Measurements from ENCODE around the gene SH3PXD2A. TPM values are rescaled to one million over a fixed set of nuclear protein-coding genes. Genes with fewer than 3 reads are reported as not detected.
"Not testable (repeated sequence)": the region's sequence is repeated elsewhere in the genome, so short reads cannot be mapped to it uniquely, and the experiment has no call there.

SH3PXD2A gene
- total RNA-seq, 1 experiment from 2014 or later = 13.4 TPM

DNA sequence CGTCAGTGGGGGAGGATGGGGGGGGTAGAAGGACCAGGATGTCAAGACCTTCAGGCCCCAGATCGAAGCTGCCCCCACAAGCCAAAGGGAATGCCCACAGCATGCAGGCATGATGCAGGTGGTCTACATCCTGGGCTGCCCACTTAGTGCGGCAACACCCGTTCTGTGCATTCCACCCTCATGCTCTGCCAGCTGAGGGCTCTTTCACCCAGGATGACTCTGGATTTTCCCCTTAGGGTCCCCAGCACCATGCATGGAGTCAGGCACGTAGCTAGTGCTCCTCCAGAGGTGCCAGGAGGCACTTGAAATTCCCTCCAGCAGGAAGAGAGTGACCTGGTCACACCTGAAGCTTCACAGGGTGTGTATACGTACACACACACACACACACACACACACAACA, 66.2 kb downstream of the SH3PXD2A start:
- no peak overlapping the region for H3K27ac ChIP-seq
- no peak overlapping the region for H3K4me3 ChIP-seq
- no peaks in the 10 kb centered on the region for H3K4me1 ChIP-seq (replicated peaks)
- DNase-seq (ENCODE audit: low read depth in 1 of 2, low spot score in 2 of 2) = no peak
- H3K36me3 ChIP-seq = no peaks in the 10 kb centered on the region
- no peaks in the 10 kb centered on the region for H3K9me3 ChIP-seq (replicated peaks)
- no peaks in the 10 kb centered on the region for H3K27me3 ChIP-seq (replicated peaks)

DNA sequence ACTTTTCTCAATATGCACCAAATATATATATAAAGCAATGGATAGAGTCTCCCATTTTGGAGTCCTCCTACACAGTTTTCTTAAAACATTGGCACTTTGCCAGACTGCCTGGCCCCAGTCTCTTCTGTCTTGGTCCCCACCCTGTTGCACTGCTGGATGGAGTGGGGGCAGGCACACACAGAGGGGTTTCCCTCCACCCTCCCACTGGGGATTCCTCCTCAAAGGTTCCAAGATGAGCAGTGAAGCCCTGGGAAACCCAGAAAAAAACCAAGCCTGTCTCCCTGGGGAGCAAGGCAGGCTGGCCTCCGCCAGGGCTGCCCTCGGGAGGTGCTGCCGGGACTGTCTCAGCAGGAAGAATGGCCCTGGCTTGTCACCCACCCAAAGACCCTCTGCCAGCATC, 68.0 kb downstream of the SH3PXD2A start:
- Histone ChIP-seq H3K4me3 (no peak overlapping the region), H3K27me3 (replicated peaks) (no peaks in the 10 kb centered on the region), H3K27ac (no peak overlapping the region), H3K36me3 (no peaks in the 10 kb centered on the region), H3K4me1 (replicated peaks) (no peaks in the 10 kb centered on the region), H3K9me3 (replicated peaks) (no peaks in the 10 kb centered on the region)
- DNase-seq (ENCODE audit: low read depth in 1 of 2, low spot score in 2 of 2) = no peak

DNA sequence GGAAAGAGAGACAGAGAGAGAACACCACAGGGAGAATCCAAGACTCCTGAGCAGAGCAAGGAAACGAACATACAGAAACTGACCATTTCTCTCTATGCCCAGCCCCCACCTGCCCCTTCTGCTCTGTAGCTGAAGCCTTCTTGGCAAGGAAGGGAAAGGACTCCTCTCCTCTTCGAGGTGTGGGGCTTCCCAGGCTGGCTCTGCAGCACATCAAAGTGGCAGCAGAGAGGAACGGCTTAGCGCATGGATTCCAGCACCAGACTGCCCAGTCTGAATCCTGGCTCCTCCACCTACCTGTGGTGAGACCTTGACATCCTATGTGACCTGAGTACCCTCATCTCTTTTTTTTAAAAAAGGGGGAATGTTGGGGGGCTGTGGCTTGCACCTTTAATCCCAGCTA, 69.4 kb downstream of the SH3PXD2A start:
- Histone ChIP-seq H3K27me3 (replicated peaks) (no peaks in the 10 kb centered on the region), H3K9me3 (replicated peaks) (no peaks in the 10 kb centered on the region), H3K27ac (no peak overlapping the region), H3K4me3 (no peak overlapping the region), H3K36me3 (no peaks in the 10 kb centered on the region), H3K4me1 (replicated peaks) (peaks cover 5% of the 10 kb centered on the region)
- DNase-seq (ENCODE audit: low read depth in 1 of 2, low spot score in 2 of 2) = no peak

DNA sequence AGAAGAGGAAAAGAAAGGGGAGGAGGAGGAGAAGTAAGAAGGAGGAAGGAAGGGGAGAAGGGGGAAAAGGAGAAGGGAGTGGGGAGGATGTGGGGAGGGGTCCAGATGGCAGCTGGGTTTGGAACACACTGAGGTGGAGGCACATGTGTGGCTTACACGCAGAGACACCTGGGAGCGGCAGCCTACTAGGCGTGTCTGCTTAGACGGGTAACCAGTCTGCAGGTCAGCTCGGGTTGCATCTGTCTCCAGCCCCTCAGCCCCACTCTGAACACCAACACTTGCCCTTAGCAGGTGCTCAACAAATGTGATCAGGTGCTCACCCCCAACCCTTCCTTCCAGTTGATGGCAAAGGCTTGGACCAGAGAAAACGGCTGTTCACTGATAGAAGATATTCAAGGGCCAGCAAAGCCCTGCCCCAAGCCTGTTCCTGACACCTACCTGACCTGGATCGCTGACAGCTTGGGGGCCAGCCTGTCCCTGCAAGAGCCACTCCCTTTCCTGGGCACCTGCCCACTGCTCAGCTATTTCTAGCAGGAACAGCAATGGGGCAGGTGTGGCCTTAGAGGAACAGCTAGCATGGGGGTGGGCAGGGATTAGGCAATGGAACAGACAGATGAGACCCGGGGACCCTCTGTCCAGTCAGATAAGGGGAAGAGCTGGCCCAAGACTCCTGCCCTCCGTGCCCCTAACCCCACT, 70.5 kb downstream of the SH3PXD2A start:
- Histone ChIP-seq H3K27me3 (replicated peaks) (no peaks in the 10 kb centered on the region), H3K4me3 (no peak overlapping the region)
- no peak for DNase-seq (ENCODE audit: low read depth in 1 of 2, low spot score in 2 of 2)

DNA sequence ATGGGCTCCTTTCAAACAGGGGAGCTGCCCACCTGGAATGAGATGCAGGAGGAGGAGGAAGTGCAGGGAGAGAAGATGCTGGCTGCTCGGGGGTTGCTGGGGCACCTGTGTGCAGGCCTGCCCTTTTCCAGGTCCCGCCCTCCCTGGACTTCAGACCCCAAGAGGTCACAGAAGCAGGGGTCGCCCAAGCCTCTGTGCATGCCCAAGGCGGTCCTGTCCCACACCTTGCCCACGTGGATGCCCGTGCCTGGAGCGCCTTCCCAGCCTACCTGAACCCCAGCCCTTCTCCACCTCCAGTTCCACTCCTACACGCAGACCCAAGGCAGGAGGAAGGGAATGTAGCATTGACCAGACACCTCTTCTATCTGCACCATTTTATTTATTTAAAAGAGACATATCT, 71.3 kb downstream of the SH3PXD2A start:
- peaks cover 5% of the 10 kb centered on the region for H3K4me1 ChIP-seq (replicated peaks)
- H3K27ac ChIP-seq = no peak overlapping the region

More for the DNA sequence above, 70.5 kb downstream of the SH3PXD2A start:
- Histone ChIP-seq H3K9me3 (replicated peaks) (no peaks in the 10 kb centered on the region), H3K4me1 (replicated peaks) (peaks cover 5% of the 10 kb centered on the region), H3K27ac (no peak overlapping the region), H3K36me3 (no peaks in the 10 kb centered on the region)

DNA sequence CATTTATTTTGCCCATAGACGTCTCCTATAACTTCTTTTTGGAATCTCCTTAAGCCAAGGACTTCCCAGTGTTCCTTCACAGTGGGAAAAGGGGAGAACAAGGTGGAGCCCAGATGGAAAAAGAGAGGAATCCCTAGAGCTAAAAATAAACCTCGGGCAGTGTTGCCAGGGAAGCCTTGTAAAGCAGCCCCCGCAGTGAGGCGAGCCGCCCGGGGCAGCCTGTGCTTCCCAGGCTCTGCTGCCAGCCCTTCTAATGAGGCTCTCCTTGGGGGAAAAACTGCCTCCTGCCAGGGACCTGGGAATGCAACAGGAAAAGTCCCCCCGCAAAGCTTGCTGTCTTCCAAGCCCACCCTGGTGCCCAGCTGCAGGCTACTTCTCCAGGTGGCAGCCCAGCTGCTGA, 71.7 kb downstream of the SH3PXD2A start:
- H3K36me3 ChIP-seq = no peaks in the 10 kb centered on the region
- no peak overlapping the region for H3K4me3 ChIP-seq
- DNase-seq (ENCODE audit: low read depth in 1 of 2, low spot score in 2 of 2) = no peak
- H3K27me3 ChIP-seq (replicated peaks) = no peaks in the 10 kb centered on the region
- H3K27ac ChIP-seq = no peak overlapping the region
- no peaks in the 10 kb centered on the region for H3K9me3 ChIP-seq (replicated peaks)
- peaks cover 5% of the 10 kb centered on the region for H3K4me1 ChIP-seq (replicated peaks)

More for the DNA sequence above, 71.3 kb downstream of the SH3PXD2A start:
- no peak overlapping the region for H3K4me3 ChIP-seq
- no peaks in the 10 kb centered on the region for H3K9me3 ChIP-seq (replicated peaks)
- H3K27me3 ChIP-seq (replicated peaks) = no peaks in the 10 kb centered on the region
- H3K36me3 ChIP-seq = no peaks in the 10 kb centered on the region
- DNase-seq (ENCODE audit: low read depth in 1 of 2, low spot score in 2 of 2) = no peak

DNA sequence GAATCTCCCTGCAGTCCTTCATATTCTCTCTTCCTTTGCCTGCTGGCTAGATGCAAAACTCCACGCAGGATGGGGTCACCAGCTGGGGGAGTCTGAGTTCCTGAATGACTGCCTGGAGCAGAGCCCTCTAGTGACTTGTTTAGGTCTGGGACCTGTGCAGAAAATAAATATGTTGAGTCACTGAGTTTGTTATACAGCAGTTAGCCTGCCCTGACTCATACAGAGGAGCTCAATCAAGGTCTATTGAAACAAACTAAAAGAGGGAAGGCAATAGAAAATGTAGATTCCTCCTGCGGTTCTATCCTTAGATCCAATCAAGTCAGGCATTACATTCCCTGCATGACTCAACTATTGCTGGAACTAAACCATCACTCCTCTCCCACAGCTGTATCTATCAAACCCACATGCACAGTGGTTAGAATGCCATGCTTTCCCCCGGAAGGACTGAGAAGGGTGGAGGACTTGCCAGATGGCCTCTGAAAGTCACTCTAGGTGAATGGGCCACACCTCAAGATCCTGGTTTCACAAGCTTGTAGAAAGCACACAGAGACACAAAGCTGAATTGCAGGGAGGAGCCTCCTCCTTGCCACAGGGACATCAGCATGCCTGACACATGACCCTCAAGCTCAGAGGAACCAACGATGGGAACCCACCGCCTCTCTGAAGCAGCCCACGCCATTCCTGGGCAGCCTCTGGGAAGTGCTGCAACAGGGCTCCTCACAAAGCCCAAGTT, 73.9 kb downstream of the SH3PXD2A start:
- H3K36me3 ChIP-seq = no peaks in the 10 kb centered on the region
- no peaks in the 10 kb centered on the region for H3K27me3 ChIP-seq (replicated peaks)
- H3K9me3 ChIP-seq (replicated peaks) = no peaks in the 10 kb centered on the region
- H3K27ac ChIP-seq = no peak overlapping the region
- no peak overlapping the region for H3K4me3 ChIP-seq
- peak; percentile 61 to 69 for DNase-seq (ENCODE audit: low read depth in 1 of 2, low spot score in 2 of 2)
- H3K4me1 ChIP-seq (replicated peaks) = peaks cover 5% of the 10 kb centered on the region

DNA sequence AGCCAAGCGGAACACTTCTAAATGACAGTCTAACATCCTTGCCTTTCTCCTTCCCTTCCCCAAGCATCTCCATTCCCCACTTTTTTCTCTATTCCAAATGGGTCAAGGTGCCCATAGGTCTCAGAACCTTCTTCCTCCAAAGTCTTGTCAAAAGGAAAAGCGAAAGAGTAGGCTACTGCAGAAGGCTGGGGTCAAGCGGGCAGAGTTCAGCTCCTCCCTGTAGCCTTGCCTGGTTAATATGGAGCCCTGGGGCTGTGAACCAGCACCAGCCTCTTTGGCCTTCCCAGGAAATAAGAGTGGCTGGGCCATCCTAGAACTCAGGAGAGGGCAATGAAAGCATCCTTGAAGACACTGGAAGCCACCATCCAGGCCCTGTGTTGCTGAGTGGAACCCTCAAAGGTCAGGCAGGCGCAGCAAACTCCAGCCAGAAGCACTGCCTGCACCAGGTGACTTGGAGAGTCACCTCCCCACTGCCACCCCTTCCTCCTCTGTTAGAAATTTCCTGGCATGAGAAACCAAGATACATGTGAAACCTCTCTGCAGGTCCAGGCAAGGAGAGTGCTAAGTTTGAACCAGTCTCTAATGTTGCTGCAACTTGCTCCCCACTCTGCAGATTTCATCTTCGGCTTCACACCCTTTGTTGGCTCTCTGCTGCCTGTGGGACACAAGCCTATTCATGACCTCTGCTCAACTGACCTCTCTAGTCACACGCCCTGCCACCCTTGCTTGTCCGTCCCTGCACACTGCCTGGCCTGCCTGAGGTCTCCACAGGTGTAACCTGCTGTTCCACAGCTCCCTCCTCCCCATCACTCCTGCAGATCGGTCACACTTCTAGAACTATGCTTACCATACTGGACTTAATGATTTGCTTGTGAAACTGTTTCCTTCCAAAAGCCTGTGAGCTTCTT, 74.9 kb downstream of the SH3PXD2A start:
- DNase-seq (ENCODE audit: low read depth in 1 of 2, low spot score in 2 of 2) = no peak
- H3K4me3 ChIP-seq = no peak overlapping the region
- H3K27ac ChIP-seq = no peak overlapping the region
- H3K27me3 ChIP-seq (replicated peaks) = no peaks in the 10 kb centered on the region
- H3K9me3 ChIP-seq (replicated peaks) = no peaks in the 10 kb centered on the region
- no peaks in the 10 kb centered on the region for H3K36me3 ChIP-seq
- H3K4me1 ChIP-seq (replicated peaks) = peaks cover 5% of the 10 kb centered on the region

DNA sequence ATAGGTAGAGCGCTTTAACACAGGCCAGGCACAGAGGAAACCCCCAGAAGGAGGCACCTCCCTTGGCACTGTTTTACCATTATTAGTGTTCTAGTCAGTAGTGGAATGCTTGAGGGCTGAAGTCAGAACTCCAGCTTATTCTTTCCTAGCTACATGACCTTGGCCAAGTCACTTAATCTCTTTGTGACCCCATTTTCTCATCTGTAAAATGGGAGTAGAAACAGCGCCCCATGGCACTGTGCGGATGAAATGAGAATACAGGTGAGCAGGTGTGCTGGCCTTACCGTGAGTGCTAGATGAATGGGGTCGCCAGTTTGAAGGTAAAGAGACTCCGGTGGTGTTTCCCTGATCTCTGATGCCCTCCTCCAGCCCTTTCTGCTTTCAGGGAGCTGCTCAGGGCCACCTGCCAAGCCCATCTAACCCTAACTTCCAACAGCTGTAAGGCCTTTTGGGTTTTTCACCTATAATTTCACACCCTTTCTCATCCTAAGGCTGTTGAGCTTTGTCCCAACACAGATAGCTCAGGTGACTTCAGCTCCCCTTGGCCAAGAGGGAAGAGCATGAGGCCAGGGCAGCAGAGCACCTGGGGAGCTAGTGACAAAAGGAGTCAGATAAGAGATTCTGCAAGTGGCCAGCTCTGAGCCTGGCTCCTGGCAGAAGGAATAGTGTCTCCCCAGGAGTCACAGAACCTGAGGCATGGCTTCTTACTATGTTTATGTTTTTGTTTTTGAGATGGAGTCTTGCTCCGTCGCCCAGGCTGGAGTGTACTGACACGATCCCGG, 76.8 kb downstream of the SH3PXD2A start:
- H3K36me3 ChIP-seq = no peaks in the 10 kb centered on the region
- H3K4me1 ChIP-seq (replicated peaks) = peaks cover 5% of the 10 kb centered on the region
- no peaks in the 10 kb centered on the region for H3K9me3 ChIP-seq (replicated peaks)
- no peak for DNase-seq (ENCODE audit: low read depth in 1 of 2, low spot score in 2 of 2)
- no peaks in the 10 kb centered on the region for H3K27me3 ChIP-seq (replicated peaks)
- no peak overlapping the region for H3K4me3 ChIP-seq
- no peak overlapping the region for H3K27ac ChIP-seq

DNA sequence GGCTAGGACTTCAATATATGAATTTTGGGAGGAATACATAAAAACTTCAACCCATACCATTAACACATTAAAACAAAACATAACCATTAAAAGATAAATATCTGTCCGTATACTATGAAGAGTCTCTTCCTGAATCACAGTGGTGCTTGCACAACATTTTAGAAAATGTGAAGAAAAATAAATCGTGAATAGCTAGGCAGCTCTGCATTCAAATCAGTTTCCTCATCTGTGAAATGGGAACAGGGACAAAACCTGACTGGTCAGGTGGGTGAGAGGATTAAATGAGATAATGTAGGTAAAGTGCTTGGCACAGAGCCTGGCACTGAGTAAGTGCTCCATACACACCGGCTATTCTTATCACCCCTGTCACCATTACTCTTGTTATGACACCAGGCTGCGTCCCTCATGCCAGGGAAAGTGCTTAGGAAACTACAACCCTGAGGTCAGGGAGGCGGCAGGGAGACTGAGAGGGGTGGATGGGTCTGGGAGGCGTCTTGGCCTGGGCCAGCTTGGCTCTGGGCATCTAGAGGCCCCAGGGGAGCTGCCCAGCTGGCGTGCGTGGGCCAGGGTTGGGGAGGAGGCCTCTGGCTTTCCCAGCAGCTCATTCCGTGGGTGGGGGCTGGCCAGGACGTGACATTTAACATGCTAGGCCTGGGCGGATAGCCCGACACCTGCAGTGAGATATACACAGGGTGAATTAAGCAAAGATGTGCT, 78.3 kb downstream of the SH3PXD2A start:
- H3K27me3 ChIP-seq (replicated peaks) = no peaks in the 10 kb centered on the region
- H3K27ac ChIP-seq = no peak overlapping the region
- no peak for DNase-seq (ENCODE audit: low read depth in 1 of 2, low spot score in 2 of 2)

DNA sequence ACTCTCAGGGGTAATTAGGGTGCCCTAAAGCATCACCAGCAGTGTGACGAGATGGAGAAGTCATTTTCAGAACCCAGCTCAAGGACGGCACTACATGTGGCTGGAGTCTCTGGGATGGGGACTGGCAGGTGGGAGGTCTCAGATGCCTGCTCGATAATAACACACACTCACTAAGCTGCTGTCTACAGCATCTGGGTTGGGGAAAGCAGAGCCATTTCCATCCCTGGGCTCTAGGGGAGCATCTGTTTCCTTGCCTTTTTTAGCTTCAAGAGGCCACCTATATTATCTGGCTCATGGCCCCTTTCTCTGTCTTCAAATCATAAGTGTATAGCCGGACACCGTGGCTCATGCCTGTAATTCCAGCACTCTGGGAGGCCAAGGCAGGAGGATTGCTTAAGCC, 79.6 kb downstream of the SH3PXD2A start:
- H3K4me1 ChIP-seq (replicated peaks) = peaks cover 11% of the 10 kb centered on the region
- H3K27ac ChIP-seq = no peak overlapping the region
- H3K9me3 ChIP-seq (replicated peaks) = no peaks in the 10 kb centered on the region
- H3K27me3 ChIP-seq (replicated peaks) = no peaks in the 10 kb centered on the region
- H3K4me3 ChIP-seq = no peak overlapping the region
- H3K36me3 ChIP-seq = no peaks in the 10 kb centered on the region
- DNase-seq (ENCODE audit: low read depth in 1 of 2, low spot score in 2 of 2) = no peak

More for the DNA sequence above, 78.3 kb downstream of the SH3PXD2A start:
- H3K9me3 ChIP-seq (replicated peaks) = no peaks in the 10 kb centered on the region
- H3K4me3 ChIP-seq = no peak overlapping the region
- H3K4me1 ChIP-seq (replicated peaks) = peaks cover 14% of the 10 kb centered on the region
- H3K36me3 ChIP-seq = no peaks in the 10 kb centered on the region

DNA sequence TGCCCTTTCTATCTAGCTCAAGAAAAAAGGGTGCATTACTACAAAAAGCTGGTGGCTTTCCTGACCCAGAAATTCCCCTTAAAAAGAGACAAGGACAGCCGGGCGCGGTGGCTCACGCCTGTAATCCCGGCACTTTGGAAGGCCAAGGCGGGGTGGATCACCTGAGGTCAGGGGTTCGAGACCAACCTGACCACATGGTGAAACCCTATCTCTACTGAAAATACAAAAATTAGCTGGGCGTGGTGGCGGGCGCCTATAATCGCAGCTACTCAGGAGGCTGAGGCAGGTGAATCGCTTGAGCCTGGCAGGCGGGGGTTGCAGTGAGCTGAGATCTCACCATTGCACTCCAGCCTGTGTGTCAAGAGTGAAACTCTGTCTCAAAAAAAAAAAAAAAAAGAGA, 82.5 kb downstream of the SH3PXD2A start:
- peak overlapping the region; percentile 30 for H3K4me3 ChIP-seq
- not testable (repeated sequence) for H3K27ac ChIP-seq; H3K9me3 ChIP-seq (replicated peaks); DNase-seq (ENCODE audit: low read depth in 1 of 2, low spot score in 2 of 2); H3K36me3 ChIP-seq; H3K27me3 ChIP-seq (replicated peaks)
- peaks cover 11% of the 10 kb centered on the region for H3K4me1 ChIP-seq (replicated peaks)
